Testis (tissue), 2 donors: ENCODE data around the gene OBSCN.

Experiments
- POLR2A ChIP-seq: fragments of 450-650 bp; IDR thresholded peaks from one replicate; pipeline ENCODE4 v1.6.1; 2017; ENCODE audit warnings: antibody characterized with exemption, mild to moderate bottlenecking, moderate library complexity
- TF ChIP-seq, protein P1 (sequence below), 3 experiments: fragments of 450-650 bp in 2 of 3; fragments of 200-600 bp in 1 of 3; sonication (generic) in 1 of 3; IDR thresholded peaks; one replicate each; pipeline ENCODE4 v1.5.1; 2016 to 2019; ENCODE audit warnings: antibody characterized with exemption in 3 of 3, mild to moderate bottlenecking in 2 of 3, moderate library complexity in 1 of 3

DNA sequence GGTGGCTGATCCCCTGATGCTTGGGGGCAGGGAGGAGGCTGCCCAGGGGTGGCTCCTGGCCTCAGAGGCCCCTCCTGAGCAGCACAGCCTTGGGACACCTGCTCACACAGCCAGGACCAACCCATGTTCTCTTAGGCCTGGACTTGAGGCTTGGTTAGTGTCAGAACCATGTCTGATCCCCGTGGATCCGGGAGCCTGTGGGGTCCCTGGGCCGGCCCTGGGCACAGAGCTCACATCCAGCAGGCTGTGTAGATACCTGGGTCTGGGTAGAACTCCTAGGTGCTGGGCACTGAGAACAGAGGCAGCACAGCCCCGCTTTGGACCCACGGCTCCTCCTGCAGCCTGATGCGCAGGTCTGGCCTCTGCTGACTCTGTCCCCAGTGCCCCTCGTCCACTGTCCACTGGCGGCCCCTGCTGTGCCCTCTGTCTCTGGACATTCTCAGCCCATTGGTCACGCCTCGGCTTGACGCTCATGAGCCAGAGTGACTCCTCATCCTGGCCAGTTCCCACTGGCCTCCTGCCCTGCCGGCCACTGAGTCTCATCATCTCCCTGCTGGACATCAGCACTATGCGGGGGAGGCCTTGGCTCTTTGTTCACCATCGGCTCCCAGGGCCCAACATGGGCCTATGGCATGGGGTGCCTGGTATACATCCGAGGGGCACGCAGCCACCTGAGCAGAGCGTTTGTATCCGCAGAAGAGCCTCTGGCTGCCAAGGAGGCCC lies 128.6 kb downstream of the OBSCN start:
- TF ChIP-seq, protein P1, sequence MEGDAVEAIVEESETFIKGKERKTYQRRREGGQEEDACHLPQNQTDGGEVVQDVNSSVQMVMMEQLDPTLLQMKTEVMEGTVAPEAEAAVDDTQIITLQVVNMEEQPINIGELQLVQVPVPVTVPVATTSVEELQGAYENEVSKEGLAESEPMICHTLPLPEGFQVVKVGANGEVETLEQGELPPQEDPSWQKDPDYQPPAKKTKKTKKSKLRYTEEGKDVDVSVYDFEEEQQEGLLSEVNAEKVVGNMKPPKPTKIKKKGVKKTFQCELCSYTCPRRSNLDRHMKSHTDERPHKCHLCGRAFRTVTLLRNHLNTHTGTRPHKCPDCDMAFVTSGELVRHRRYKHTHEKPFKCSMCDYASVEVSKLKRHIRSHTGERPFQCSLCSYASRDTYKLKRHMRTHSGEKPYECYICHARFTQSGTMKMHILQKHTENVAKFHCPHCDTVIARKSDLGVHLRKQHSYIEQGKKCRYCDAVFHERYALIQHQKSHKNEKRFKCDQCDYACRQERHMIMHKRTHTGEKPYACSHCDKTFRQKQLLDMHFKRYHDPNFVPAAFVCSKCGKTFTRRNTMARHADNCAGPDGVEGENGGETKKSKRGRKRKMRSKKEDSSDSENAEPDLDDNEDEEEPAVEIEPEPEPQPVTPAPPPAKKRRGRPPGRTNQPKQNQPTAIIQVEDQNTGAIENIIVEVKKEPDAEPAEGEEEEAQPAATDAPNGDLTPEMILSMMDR (IDR thresholded peaks at IDR 0.05) = no peak
- no peak for TF ChIP-seq POLR2A
